NCI-H748 (cell line): ENCODE results near the gene UHMK1.
"Not testable (repeated sequence)": the region's sequence is repeated elsewhere in the genome, so short reads cannot be mapped to it uniquely, and the experiment has no call there.

Source experiments
- DNase-seq: peaks from one replicate; lab custom pipeline; 2025; ENCODE audit not compliant: unreplicated experiment; lab: John Stamatoyannopoulos, UW

Gene UHMK1

DNA sequence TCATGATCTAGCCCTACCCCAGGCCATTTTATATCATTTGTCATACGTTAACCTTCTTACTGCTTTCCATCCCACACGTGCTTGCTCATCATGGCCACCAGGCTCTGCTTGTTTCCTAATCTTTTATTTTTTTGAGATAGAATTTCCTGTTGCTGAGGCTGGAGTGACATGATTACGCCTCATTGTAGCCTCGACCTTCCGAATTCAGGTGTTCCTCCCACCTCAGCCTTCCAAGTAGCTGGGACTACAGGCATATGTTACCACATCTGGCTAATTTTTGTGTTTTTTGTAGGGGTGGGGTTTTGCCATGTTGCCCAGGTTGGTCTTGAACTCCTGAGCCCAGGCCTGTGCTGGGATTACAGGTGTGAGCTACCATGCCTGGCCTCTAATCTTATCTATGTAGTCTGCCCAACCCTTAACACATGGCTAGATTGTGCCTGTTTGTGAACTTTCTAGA lies 67.2 kb downstream of the UHMK1 start:
- DNase-seq = no peak

DNA sequence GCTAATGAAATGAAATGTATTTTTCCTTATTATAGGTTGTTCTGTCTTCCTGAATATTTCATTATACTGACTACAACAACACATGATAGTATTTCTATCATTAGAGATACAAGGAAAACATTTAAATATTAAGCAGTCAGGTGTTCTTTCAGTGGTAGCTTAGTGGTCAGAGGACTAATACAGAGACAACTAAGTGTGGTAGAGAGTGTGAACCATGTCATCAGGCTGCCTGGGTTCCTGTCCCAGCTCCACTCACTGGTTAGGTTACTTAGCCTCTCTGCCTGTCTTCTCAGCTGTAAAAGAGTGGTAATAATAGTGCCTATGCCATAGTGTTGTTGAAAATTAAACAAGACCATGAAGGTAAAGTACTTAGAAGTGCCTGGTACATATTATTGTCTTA lies 67.8 kb downstream of the UHMK1 start:
- DNase-seq = no peak

DNA sequence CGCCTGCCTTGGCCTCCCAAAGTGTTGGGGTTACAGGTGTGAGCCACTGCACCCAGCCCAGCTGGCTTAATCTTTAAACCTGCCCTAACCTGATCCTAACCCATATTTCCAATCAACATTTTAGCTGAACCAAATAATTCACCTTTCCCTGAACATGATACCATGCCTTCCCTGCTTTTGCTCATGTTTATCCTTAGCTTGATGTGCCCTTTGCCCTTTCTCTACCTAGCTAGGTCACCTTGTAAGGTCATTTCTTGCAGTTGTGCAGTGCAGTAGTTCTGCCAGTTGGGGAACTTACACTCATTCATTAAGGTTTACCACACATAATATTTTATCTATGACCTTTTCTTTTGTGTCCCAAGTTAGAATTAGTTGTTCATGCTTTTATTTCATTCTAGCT lies 69.3 kb downstream of the UHMK1 start:
- DNase-seq = no peak

DNA sequence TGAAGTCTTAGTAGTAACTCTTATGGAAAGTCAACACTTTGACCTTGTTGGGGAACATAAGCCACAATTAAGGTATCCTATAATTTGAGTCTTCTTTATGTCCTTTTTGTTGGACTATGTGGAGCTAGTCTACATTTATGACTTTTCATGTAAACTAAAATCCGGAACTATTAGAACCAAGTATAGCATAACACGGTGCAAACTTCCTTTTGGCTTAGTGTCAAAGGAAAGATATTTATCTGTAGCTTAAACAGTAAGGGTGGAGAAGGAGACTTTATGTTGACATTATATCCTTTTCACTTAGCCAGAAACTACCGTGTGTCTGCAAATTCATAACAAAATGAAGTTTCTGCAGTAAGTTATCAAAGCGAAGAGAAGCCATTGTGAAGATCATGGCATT lies 71.2 kb downstream of the UHMK1 start:
- no peak for DNase-seq

- no peak for DNase-seq
Observed at GRCh38 chr1:162570718-162571117, 73.1 kb downstream of the UHMK1 start.

DNA sequence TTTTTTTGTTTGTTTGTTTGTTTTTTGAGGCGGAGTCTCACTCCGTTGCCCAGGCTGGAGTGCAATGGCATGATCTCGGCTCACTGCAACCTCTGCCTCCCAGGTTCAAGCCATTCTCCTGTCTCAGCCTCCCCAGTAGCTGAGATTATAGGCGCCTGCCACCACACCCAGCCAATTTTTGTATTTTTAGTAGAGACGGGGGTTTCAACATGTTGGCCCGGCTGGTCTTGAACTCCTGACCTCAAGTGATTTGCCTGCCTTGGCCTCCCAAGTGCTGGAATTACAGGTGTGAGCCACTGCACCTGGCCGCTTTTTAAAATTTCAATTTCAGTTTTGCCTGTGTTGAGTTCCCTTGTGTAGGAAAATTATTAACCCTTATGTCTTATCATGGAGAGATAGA lies 73.5 kb downstream of the UHMK1 start:
- not testable (repeated sequence) for DNase-seq

DNA sequence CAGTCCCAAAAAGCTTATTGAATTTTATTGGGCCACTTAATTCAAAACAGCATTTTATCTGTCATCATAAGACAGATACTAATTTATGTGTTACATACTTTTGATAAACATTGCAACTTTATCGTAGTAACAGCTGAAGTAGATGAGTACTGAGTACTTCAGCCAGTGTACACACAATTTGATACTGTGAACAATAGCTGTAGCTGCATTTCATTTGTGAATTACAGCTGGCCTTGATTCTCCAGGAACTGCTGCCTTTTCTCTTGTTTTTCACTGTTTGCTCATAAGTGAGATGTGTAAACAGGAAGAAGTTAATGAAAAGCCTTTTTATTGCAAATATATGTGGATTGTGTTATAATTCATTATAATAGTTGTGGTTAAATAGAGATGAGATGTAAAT lies 74.1 kb downstream of the UHMK1 start:
- DNase-seq = peak; percentile 85

DNA sequence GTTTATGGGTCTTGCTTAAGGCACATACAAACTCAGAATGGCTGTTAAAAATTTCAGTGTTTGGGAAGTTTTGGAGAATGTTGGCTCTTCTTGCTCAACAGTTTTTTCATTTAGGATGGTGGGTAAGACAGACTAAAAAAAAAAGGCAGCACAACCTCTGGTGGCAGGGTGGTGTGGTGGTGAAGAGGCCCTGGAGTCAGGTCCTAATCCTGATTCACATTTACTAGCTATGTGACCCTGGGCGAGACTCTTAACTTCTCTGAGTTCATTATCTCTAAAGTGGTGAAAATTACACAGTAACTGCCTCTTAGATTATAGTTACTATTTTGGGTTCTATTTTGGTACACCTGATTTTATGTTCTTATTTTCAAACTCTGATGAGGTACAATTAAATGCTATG lies 75.5 kb downstream of the UHMK1 start:
- DNase-seq = no peak

DNA sequence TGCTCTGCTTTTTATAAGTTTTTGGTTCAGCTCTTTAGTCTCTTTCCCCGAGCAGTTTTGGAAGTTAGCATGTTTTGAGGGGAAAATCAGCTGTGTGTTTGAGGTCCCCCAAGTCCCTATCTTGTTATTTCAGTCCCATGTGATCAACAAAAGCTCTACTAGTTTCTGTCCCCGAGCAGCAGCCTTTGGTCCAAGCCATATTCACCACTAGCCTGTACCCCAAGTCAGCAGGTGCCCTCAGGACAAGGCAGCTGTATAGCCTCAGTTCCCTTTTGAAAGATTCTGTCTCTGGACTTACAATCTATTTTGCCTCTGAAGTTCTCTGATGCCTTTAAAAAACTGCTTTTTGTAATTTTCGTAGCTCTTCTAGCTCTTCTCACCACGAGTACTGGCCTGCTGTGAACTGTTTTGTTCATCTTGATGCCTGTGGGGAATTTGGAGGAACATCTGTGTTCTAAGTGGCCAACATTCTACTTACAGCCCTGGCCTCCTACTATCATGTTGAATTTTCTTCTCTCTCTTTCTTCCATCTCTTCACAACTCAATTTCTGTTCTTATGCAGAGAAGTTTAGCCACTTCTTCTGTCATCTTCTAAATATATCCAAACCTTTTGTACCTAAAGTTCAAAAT lies 80.6 kb downstream of the UHMK1 start:
- no peak for DNase-seq

DNA sequence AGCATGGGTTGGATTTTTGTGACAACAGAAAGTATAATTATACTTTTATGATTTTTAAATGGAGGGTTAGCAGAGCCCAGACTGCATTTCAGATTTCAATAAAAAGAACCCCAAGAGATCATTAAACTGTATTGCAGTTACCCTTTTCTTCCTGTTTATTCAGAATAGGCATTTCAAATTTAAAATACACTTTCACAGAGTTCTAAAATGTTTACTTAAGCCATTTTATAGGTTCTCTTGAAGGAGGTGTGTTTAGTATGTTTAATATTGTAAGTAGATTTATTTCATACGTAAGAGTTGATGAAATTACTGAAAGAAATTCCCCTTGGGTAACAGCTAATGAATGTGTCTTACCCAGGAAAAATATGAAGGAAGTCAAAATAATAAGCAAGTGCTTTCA lies 81.3 kb downstream of the UHMK1 start:
- no peak for DNase-seq
